HEK293 (cell line): ENCODE results near the gene APLP1.

Source experiments
- ELK4 ChIP-seq: IDR thresholded peaks from 2 replicates; pipeline ENCODE4 v1.6.1; 2011; ENCODE audit warnings: mild to moderate bottlenecking, low read depth, low read length, borderline replicate concordance
- GLIS1 ChIP-seq: fragments of 450-650 bp; formaldehyde crosslinking; IDR thresholded peaks from 2 replicates; pipeline ENCODE4 v1.5.1; 2016; ENCODE audit warnings: missing biosample characterization, missing genetic modification characterization
- HIC1 ChIP-seq: fragments of 450-650 bp; formaldehyde crosslinking; IDR thresholded peaks from 2 replicates; pipeline ENCODE4 v1.5.1; 2016; ENCODE audit warnings: missing biosample characterization, missing genetic modification characterization
- HOXA7 ChIP-seq: sonication (generic); formaldehyde crosslinking; IDR thresholded peaks from 2 replicates; pipeline ENCODE4 v1.8.1; 2022; ENCODE audit warnings: missing genetic modification reagents, borderline replicate concordance
- IKZF3 ChIP-seq: fragments of 450-650 bp; IDR thresholded peaks from 2 replicates; pipeline ENCODE4 v1.5.0; 2018; ENCODE audit warnings: missing biosample characterization, mild to moderate bottlenecking, missing genetic modification characterization, moderate library complexity
- INSM2 ChIP-seq: fragments of 450-650 bp; formaldehyde crosslinking; IDR thresholded peaks from 2 replicates; pipeline ENCODE4 v1.5.1; 2016; ENCODE audit warnings: missing biosample characterization, missing genetic modification characterization
- KLF10 ChIP-seq: fragments of 450-650 bp; IDR thresholded peaks from 2 replicates; pipeline ENCODE4 v1.5.1; 2018; ENCODE audit warnings: missing biosample characterization, mild to moderate bottlenecking, missing genetic modification characterization
- KLF9 ChIP-seq: fragments of 450-650 bp; formaldehyde crosslinking; IDR thresholded peaks from 2 replicates; pipeline ENCODE4 v1.5.1; 2016; ENCODE audit warnings: missing biosample characterization, missing genetic modification characterization, low read depth
- OSR2 ChIP-seq: fragments of 450-650 bp; formaldehyde crosslinking; IDR thresholded peaks from 2 replicates; pipeline ENCODE4 v1.5.1; 2016; ENCODE audit warnings: missing biosample characterization, missing genetic modification characterization
- YY1 ChIP-seq: fragments of 450-650 bp; formaldehyde crosslinking; IDR thresholded peaks from 2 replicates; pipeline ENCODE4 v1.5.1; 2018; ENCODE audit warnings: missing biosample characterization, missing genetic modification characterization
- ZBTB10 ChIP-seq: fragments of 450-650 bp; formaldehyde crosslinking; IDR thresholded peaks from 2 replicates; pipeline ENCODE4 v1.5.1; 2016; ENCODE audit warnings: missing biosample characterization, missing genetic modification characterization
- ZBTB48 ChIP-seq: fragments of 450-650 bp; formaldehyde crosslinking; IDR thresholded peaks from 2 replicates; pipeline ENCODE4 v1.5.1; 2016; ENCODE audit warnings: missing biosample characterization, missing genetic modification characterization
- ZBTB6 ChIP-seq: fragments of 450-650 bp; formaldehyde crosslinking; IDR thresholded peaks from 2 replicates; pipeline ENCODE4 v1.5.1; 2017; ENCODE audit warnings: missing biosample characterization, missing genetic modification characterization
- ZFHX2 ChIP-seq: fragments of 450-650 bp; formaldehyde crosslinking; conservative IDR thresholded peaks from 2 replicates; pipeline ENCODE4 v1.5.1; 2016; ENCODE audit warnings: missing biosample characterization, missing genetic modification characterization
- ZNF148 ChIP-seq: fragments of 450-650 bp; formaldehyde crosslinking; IDR thresholded peaks from 2 replicates; pipeline ENCODE4 v1.5.0; 2017; ENCODE audit warnings: missing biosample characterization, missing genetic modification characterization, borderline replicate concordance
- ZNF292 ChIP-seq: fragments of 450-650 bp; formaldehyde crosslinking; IDR thresholded peaks from 2 replicates; pipeline ENCODE4 v1.5.1; 2016; ENCODE audit warnings: low read depth, missing biosample characterization, missing genetic modification characterization, borderline replicate concordance
- ZNF341 ChIP-seq: fragments of 450-650 bp; formaldehyde crosslinking; IDR thresholded peaks from 2 replicates; pipeline ENCODE4; 2016; ENCODE audit warnings: low read depth, missing biosample characterization, missing genetic modification characterization
- ZNF37A ChIP-seq: fragments of 450-650 bp; IDR thresholded peaks from 2 replicates; pipeline ENCODE4 v1.5.1; 2018; ENCODE audit warnings: missing biosample characterization, missing genetic modification characterization
- ZNF398 ChIP-seq: fragments of 450-650 bp; formaldehyde crosslinking; IDR thresholded peaks from 2 replicates; pipeline ENCODE4 v1.5.1; 2017; ENCODE audit warnings: missing biosample characterization, missing genetic modification characterization
- ZNF626 ChIP-seq: fragments of 450-650 bp; sonication (Bioruptor Pico); formaldehyde crosslinking; IDR thresholded peaks from 2 replicates; pipeline ENCODE4 v1.5.1; 2018; ENCODE audit warnings: missing biosample characterization, missing genetic modification characterization, inconsistent platforms
- ZNF660 ChIP-seq: fragments of 450-650 bp; IDR thresholded peaks from 2 replicates; pipeline ENCODE4 v1.5.1; 2018; ENCODE audit warnings: missing biosample characterization, mild to moderate bottlenecking, missing genetic modification characterization
- ZNF677 ChIP-seq: fragments of 450-650 bp; IDR thresholded peaks from 2 replicates; pipeline ENCODE4 v1.5.0; 2018; ENCODE audit warnings: missing biosample characterization, mild to moderate bottlenecking, missing genetic modification characterization, moderate library complexity
- ZNF76 ChIP-seq: fragments of 450-650 bp; formaldehyde crosslinking; IDR thresholded peaks from 2 replicates; pipeline ENCODE4; 2016; ENCODE audit warnings: low read depth, missing biosample characterization, missing genetic modification characterization, borderline replicate concordance
- ZSCAN18 ChIP-seq: fragments of 450-650 bp; formaldehyde crosslinking; IDR thresholded peaks from 2 replicates; pipeline ENCODE4 v1.5.1; 2016; ENCODE audit warnings: missing biosample characterization, missing genetic modification characterization

Gene APLP1

GRCh38 chr19:35903550-35904179 is 35.3 kb downstream of the APLP1 start (continued):
- TF ChIP-seq ZBTB6 (tag by site-specific recombination) (peak; percentile 70), IKZF3 (tag by site-specific recombination) (peak; percentile 48; the same call in 1 of the 2 replicates), INSM2 (peak; percentile 40; the same call in 1 of the 2 replicates), ZNF677 (tag by site-specific recombination) (peak; percentile 70), ZBTB10 (tag by site-specific recombination) (peak; percentile 69; the same call in 1 of the 2 replicates), ZNF341 (tag by site-specific recombination) (peak; percentile 67), HIC1 (tag by site-specific recombination) (peak; percentile 85), ZNF626 (no peak), ZNF660 (tag by site-specific recombination) (peak; percentile 22; the same call in 1 of the 2 replicates), ZFHX2 (tag by site-specific recombination) (peak; percentile 100), ZNF398 (tag by site-specific recombination) (peak; percentile 66), ZBTB48 (tag by site-specific recombination) (peak; percentile 64), GLIS1 (tag by site-specific recombination) (peak; percentile 96), KLF9 (tag by site-specific recombination) (peak; percentile 99), HOXA7 (CRISPR knock-in tag) (no peak), ZNF292 (tag by site-specific recombination) (no peak), ZNF148 (tag by site-specific recombination) (no peak), OSR2 (tag by site-specific recombination) (peak; percentile 87), ZNF37A (tag by site-specific recombination) (no peak), ZNF76 (peak; percentile 50; the same call in 1 of the 2 replicates), ELK4 (no peak), KLF10 (tag by site-specific recombination) (peak; percentile 92), YY1 (no peak), ZSCAN18 (tag by site-specific recombination) (no peak)
